GM19025 (cell line): ENCODE data around the gene ASAP2.

Experiments
- ATAC-seq: cut with Tn5 transposase; IDR thresholded peaks from one replicate; pipeline ENCODE4 v1.9.1; 2021; ENCODE audit warnings: mild to moderate bottlenecking, low read depth, moderate library complexity; ENCODE audit not compliant: unreplicated experiment

Gene ASAP2

DNA sequence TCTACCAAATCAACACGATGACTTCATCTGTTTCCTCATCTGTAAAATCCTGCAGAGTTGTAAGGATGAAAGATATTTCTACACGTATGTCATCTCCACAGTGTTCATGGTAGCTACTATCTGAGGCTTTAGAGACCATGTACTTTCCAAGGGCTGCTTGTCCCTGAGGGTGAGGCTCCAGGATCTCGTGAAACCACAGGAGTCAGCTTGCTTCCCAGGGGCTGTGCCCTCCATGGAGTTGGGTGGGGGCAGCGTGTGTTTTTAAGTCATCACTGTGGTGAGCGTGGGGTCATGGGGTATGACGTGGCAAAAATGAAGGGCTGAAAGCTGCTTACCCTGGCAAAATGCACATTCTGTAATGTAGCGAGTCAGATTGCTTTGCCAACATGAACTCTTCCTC, 81.6 kb downstream of the ASAP2 start:
- no peak for ATAC-seq

DNA sequence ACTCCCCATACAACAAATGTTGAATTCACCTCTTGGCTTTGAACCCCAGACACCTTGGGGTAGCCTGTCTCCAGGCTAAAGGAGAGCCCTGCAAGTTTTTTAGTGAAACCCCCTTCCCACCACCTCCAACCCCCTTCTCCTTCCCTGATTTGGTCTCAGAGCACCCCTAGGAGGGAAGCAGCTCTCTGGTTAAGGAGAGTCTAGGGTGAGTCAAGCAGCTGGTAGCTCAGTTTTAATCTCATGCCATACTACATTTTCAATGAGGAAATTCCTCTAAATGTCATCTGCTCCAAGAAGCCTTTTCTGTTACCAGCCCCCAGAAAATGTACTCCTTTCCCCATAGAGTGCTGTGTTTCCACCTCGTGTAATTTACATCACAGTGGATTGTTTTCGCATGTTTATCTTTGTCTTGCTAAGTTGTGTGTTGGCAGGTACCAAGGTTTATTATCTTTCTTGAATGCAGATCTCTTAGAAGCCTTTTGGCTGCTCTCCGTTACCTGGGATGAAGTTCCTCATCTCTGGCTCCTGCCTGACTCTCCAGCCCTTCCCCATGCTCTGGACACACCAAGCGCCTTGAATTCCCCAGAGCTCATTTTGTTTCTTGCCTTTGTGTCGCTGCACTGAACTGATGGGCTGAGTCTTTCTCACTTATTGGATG, 82.2 kb downstream of the ASAP2 start:
- no peak for ATAC-seq

DNA sequence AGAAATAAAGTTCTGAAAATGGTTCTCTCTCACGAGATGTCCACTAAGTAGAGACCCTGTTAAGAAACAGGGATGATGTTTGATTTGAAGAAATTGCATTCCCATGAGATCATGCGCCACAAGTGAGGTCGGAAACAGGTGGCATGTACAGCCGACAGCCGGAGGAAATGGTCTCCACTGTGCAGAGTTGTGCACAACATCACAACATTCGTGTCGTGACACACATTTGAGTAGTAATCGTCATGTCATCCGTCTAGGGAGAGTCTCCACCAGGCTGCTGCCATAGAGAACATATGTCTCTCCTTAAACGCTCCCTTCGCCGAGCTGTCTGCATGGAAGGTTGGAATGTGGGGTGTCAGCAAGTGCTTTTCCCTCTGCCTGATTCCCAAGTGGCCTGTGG, 84.7 kb downstream of the ASAP2 start:
- no peak for ATAC-seq

DNA sequence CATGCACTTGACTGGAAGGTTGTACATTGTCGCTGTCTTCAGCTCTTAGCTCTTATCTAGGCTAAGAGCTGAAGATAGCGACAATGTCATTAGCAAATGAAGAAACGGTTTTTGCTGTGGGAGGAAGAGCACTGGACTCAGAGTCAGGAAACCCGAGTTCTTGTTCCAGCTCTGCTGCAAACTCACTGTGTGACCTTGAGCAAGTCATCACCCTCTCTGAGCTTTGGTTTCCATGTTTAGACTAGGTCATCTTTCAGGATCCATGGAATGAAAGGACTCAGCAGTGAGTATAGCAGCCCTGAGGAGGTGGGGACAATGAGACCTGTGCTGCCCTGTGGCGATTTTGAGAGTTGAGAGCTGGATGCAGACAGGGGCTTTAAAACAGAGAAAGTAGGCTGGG, 85.3 kb downstream of the ASAP2 start:
- ATAC-seq, result no peak

DNA sequence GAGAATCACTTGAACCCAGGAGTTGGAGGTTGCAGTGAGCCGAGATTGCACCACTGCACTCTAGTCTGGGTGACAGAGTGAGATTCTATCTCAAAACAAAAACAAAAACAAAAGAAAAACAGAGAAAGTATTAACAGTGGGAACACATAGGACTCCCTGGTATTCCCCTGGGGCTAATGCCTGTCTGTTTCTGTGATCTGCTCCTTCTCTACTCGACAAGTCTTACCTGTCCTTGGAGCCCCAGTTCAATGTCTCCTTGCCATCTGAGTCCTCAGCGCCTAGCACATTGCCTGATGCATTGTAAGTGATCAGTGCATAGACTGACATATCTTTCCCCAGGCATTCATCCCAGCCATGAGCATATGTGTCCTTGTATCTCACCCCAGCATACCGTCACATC, 85.8 kb downstream of the ASAP2 start:
- no peak for ATAC-seq

DNA sequence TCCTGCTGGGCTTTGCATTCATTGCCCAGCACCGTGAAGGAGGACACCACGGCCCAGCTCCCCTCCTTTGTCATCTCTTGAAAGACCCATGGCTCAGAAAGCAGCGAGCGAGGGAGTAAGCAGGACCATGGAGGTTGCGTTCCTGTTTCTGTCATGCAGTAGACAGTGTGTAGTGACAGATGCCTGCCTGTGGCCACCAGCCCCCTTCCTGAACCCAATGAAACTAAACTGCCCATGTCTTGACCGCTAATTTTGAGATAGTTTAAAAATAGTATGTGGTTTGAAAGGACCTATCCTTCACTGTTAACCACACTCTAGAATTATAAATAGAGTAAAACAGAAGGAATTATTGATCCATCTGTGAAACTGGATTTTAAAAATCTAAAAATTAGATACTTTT, 88.2 kb downstream of the ASAP2 start:
- ATAC-seq, result no peak

DNA sequence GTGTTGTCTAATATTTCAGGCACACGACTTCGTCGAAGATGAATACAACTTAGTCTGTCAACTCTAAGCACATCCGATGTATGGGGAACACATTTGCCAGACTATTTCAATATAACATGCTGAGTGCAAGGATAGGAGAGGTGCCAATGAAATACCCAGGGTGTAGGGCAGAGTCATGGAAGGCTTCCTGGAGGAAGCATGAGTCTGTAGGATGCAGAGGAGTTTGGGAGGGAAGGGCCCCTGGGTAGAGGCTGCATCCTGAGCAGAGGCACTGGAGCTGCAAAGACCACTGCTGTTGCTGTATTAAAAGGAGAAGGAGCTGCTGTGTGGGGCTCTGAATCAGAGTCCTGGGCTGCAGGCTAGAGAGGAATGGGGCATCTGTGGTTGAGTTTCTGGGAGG, 89.9 kb downstream of the ASAP2 start:
- no peak for ATAC-seq

DNA sequence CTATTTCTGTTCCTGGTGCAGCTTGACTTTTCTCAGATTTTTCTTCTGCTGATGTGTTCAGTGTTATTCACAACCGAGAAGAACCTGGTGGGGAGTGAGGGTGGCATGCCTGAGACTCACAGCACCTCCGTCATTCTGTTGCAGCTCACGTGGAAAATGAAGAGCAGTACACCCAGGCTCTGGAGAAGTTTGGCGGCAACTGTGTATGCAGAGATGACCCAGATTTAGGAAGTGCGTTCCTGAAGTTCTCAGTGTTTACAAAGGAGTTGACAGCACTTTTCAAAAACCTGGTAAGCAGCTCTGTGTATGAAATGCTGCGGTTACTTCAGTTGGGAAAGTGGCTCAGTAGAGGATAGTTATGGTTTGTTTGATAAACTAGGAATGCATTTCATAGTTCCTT, 90.5 kb downstream of the ASAP2 start:
- ATAC-seq, result no peak

DNA sequence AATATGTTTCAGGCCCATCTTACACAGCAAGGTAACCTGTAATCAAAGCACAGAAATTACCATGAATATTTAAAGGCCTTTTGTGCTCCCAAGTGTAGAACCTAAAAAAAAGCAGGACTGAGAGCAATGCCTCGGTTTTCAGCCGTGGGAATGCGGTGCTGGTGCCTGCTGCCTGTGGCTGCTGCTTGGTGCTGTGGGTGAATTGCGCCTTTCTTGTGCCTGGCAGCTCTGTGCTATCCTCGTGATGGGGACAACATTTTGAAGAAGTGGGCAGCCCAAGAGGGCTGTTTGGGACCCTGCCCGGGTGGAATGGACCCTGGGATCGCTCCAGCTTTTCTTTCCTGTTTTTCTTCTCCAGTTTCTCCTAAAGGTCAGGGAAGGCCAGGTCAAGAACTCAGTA, 91.2 kb downstream of the ASAP2 start:
- ATAC-seq, result no peak

DNA sequence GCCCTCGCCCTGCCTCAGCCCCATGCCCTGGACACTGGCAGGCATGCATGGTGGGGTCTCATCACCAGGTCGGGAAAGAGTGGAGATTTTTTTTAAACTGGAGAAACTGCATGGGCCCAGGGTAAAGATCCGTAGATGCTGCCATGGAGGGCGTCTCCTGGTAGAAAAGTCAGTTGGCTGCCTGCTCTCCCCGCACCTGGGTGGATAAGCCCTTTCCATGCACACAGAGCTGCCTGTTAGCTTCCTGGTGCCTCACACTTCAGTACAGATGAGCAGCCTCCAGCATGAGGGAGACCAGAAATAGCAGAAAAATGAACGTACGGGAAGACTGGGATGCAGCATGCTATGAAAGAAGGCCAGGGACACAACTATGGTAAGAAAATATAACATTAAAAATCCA, 92.0 kb downstream of the ASAP2 start:
- no peak for ATAC-seq

DNA sequence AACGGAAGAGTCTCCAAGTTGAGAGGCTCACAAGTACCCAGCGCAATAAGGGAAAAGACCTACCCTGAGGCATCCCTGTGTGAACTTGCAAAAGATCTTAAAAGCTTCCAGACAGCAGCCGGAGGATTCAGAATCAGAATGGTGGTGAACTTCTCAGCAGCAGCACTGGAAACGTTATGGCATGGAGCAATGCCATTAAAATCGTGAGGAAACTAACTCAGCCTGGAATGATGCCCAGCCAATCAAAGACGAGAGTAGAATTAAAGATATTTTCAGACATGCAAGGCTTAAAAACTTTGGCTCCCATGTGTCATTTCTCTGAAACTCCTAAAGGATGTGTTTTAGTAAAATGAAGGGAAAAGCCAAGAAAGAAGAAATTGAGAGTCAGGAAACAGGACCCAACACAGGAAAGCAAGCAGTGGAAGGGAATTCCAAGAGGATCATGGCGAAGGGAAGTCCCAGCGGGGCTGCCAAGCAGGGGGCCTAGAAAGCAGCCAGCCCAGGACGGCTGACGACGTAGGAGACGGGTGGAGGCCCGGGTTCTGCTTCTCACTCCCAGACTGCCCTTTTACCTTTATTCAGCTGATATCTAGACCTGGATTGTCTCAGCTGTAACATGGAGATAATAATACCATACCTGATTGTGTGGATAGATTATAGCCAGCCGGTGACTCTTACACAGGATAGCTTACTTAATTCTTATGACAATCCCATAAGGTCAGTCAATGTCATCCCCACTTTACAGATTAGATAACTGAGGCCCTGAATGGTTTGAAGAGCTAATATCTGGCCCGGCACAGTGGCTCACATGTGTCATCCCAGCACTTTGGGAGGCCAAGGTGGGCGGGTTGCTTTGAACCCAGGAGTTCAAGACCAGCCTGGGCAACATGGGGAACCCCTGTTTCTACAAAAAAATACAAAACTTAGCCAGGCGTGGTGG, 92.8 kb downstream of the ASAP2 start:
- ATAC-seq, result no peak

DNA sequence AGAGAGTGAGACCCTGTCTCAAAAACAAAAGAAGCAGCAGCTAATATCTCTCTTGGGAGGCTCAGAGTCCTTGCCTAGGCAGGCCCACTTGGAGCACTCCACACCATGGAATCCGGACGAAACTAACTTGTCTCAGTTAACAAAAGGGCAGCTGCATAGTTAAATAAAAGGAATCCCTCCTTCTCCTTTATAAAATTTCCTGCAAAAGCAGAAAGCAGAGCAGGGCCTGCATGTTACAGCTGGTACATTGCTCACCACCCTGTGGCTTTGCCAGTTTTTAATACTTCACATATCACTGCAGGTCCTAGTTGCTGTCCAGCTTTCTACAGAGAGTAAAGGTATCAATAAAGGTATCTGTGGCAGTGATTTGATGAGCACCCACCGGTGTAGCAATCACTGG, 93.6 kb downstream of the ASAP2 start:
- ATAC-seq, result no peak

DNA sequence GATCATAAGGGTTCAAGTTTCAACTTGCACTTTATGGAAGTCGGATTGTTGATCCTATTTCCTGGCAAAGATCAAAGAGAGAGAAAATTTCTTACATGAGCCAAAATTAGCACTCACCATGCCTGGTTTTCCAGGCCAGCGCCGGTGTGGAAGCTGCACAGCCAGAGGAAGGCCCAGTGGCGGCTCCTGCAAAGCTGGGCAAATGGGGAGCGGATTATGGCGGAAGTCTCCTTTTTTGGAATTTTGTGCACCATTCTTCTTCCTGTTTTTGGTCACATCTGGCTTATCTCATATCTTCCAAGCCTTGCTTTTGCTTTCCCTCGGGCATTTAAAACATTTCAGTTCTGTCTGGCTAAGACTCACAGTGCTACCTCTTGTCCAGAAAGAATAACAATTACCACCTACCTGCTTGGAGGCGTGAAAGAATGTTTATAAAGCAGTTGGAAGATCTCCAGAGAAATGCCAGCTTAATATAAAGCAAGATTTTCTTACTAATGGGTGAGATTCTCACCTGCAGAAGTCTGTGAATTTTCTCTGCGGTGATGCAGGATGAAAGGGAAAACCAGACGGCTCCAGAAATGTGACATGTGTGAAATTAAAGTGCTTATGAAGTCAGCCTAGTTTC, 94.3 kb downstream of the ASAP2 start:
- ATAC-seq, result no peak

DNA sequence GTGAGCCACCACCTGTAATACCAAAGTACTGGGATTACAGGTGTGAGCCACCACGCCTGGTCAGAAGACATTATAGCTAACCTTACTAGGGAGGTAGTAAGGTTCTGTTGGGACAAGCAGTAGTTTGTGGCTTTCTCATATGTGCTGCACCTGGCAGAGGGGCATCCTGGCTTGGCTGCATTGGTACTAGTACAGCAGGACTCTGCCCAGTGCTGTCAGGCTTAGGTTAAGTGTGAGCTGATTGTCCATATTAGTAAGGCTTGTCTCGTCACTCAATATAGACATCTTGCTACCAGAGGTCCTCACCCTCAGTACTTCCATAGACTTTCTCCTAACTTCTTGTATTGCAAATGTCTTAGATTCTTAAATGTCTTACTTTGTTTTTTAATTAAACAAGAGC, 96.1 kb downstream of the ASAP2 start:
- ATAC-seq, result no peak

DNA sequence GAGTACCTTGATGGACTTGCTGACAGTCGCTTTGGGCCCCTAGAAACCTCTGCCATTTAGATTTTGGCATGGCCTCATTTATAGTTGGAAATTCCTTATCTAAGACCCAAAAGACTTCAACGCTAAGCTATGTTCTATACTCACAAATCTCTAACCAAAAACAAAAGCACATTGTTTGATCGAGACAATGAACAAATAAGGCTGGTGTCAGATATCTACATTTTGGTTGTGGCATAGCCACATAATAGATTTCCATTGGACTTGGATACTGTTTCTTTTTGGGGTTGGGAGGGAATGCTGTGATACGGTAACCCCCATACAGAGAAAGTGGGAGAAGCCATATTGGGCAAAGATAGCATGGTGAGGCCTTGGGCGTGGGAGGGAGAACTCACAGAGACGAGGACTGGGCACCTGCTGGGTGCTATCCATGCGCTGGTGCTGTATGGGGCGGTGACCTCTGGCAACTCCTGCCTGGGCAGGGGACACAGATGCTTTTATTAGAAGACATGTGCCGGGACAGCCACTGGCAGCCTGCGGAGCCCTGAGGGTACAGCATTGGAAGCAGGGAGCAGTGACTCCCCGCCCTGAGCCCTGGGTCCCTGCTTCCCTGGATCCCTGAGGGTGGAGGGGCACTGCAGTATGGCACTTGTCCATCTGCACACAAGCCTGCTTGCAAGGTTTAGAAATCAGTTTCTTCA, 97.1 kb downstream of the ASAP2 start:
- no peak for ATAC-seq

DNA sequence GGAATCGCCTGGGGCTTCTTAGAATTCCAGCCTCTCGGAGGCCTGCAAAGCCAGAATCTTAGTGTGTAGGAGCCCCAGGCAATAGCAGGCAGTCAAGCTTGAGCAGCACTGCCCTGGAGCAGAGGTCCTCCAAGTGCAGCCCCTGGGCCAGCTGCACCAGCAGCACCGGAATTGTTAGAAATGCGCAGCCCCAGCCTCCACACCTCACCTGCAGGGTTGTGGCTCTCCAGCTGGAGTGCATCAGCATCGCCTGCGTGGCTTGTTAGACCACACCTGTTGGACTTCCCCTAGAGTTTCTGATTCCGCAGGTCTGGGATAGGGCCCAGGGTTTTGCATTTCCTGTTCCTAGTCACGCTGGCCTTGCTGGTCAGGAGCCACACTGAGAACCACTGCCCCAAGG, 100.3 kb downstream of the ASAP2 start:
- ATAC-seq, result no peak

DNA sequence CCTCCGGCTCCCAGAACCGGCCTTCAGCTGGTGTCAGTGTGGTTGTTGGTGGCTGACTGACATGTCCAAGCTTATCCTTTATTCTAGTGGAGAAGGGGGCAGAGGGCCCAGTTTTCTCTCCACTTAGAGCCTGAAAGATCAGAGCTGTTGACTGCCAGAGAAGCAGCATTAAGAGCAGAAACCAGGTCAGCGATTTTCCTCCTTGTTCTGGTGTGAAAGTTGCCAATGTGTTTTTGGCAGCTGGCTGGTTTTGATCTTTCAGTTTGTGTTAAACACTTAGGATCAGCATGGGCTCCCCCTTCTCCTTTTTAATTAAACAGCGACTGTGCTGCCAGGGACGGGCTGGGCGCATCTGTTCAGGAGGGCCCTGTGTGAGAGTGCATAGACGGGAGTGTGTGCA, 100.9 kb downstream of the ASAP2 start:
- no peak for ATAC-seq

DNA sequence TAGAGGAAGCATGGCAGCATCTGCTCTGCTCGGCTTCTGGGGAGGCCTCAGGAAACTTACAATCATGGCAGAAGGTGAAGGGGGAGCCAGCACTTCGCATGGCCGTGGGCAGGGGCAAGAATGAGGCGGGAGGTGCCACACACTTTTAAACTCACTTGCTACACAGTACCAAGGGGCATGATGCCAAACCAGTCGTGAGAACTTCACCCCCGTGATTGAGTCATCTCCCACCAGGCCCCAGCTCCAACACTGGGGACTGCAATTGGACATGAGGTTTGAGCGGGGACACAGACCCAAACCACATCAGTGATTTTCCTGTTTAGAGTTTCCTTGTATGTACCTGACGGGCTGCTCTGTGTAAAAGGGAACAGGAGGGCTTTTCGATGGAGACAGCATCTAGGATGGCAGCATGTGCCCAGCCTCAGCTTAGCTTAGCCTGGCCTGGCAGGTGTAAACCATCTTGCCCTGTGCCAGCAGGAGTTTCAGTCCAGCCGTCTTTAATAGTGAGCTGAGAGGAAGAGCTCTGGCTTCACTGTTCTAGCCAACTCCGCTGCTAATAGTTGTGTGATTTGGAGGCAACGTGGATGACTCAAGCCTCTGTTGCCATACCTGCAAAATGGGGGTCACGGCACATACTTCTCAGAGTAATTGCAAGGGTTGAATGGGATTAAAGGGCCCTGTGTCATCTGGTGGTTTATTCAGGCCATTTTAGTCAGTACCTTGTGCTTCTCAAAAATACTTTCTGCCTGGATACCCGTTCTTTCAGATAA, 101.8 kb downstream of the ASAP2 start:
- no peak for ATAC-seq

DNA sequence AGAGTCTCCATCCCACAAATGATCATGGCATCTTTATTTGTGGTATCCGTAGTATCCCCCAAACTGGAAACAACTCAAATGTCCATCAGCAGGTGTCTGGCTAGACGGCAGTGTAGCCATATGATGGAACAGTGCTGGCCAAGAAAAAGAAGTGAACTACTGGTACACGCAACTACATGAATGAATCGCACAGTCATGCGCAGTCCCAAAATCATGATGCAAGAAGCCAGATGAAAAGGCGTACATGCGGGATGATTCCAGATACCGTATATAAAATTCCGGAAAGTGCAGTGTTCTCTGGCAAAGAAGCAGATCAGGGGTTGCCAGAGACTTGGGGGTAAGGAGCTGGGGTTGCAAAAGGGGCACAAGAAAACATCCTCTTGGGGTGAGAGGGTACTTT, 102.5 kb downstream of the ASAP2 start:
- ATAC-seq, result no peak

DNA sequence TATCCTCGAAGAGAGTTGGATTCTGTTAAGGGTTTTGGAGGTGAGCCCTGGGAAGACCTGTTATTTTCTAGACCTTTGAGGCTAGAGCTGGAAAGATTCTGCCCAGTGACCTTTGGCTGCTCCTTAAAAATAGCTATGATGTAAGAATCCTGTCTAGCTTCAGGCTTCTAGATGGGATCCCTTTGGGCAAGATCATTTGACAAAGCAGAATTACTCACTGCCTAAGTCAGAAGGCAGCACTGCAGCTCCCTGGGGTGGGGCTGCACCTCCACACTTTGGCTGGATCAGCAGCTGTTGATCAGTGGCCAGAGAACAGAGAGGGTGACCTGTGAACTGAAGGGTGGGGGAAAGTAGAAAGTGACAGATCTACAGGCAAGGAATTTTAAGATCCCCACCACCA, 103.8 kb downstream of the ASAP2 start:
- no peak for ATAC-seq
